Stimulated activated CD8-positive, alpha-beta memory T cell treated with anti-CD3 and anti-CD28 coated beads, Interleukin-12 subunit alpha, Interleukin-12 subunit beta, amount 100 ng/mL, for 4 hours (primary cell): ENCODE measurements around the gene ERCC6L2.

ENCODE experiments used
- DNase-seq: peaks from one replicate; pipeline ENCODE4 v3.0.0-alpha.2; 2020; ENCODE audit warnings: low read depth

Gene ERCC6L2

GRCh38 chr9:95981761-95982390 is 106.4 kb downstream of the ERCC6L2 start:
- no peak for DNase-seq

- DNase-seq = no peak
Observed at GRCh38 chr9:95985440-95986055, 110.1 kb downstream of the ERCC6L2 start.

GRCh38 chr9:95989297-95989696 is 113.8 kb downstream of the ERCC6L2 start:
- DNase-seq = no peak

- no peak for DNase-seq
Observed at GRCh38 chr9:95991326-95991725, 115.8 kb downstream of the ERCC6L2 start.

GRCh38 chr9:95992536-95992935 is 117.0 kb downstream of the ERCC6L2 start:
- DNase-seq = no peak

- no peak for DNase-seq
Observed at GRCh38 chr9:95993337-95993736, 117.8 kb downstream of the ERCC6L2 start.

- DNase-seq = no peak
Observed at GRCh38 chr9:95999390-95999789, 123.9 kb downstream of the ERCC6L2 start.

GRCh38 chr9:96004379-96004778 is 128.9 kb downstream of the ERCC6L2 start:
- no peak for DNase-seq

GRCh38 chr9:96006296-96006879 is 130.9 kb downstream of the ERCC6L2 start:
- no peak for DNase-seq

GRCh38 chr9:96006961-96007360 is 131.5 kb downstream of the ERCC6L2 start:
- DNase-seq = no peak

- no peak for DNase-seq
Observed at GRCh38 chr9:96008502-96009222, 133.2 kb downstream of the ERCC6L2 start.

- no peak for DNase-seq
Observed at GRCh38 chr9:96009223-96009602, 133.7 kb downstream of the ERCC6L2 start.

- no peak for DNase-seq
Observed at GRCh38 chr9:96009690-96010472, 134.4 kb downstream of the ERCC6L2 start.

- no peak for DNase-seq
Observed at GRCh38 chr9:96014078-96014477, 138.6 kb downstream of the ERCC6L2 start.

GRCh38 chr9:96015876-96016686 is 140.6 kb downstream of the ERCC6L2 start:
- no peak for DNase-seq
